H1 (cell line): ENCODE results near the gene CRACDL. TPM values are rescaled to one million over a fixed set of nuclear protein-coding genes. Genes with fewer than 3 reads are reported as not detected.

Source experiments
- CTCF ChIA-PET: fragments of 300-600 bp; sonication (Branson Sonifier 250); formaldehyde crosslinking; loops from one replicate; lab custom pipeline; 2021; ENCODE audit not compliant: partially characterized antibody; lab: Charles Lee
- POLR2A ChIA-PET: fragments of 300-600 bp; sonication (Branson Sonifier 250); formaldehyde crosslinking; loops from one replicate; lab custom pipeline; 2021; ENCODE audit warnings: inconsistent platforms; ENCODE audit not compliant: partially characterized antibody; lab: Charles Lee
- DNase-seq, 2 experiments: peaks; one replicate each; pipeline versions ENCODE4 v3.0.0 to v3.0.0-alpha.2; 2010 to 2022; ENCODE audit warnings: low spot score in 2 of 2, low read depth in 1 of 2, mixed read lengths in 1 of 2
- FAIRE-seq: peaks from 2 replicates; lab custom pipeline; 2011; peaks lifted over from hg19 to GRCh38; lab: Jason Lieb, UNC
- H2AFZ ChIP-seq: 2 replicates; pipeline ENCODE4 v1.8.1; 2012; ENCODE audit warnings: low read length, inconsistent platforms
- H2AK5ac ChIP-seq: 2 replicates; pipeline ENCODE4 v1.6.1; 2013; ENCODE audit warnings: low read depth, low read length
- H2BK120ac ChIP-seq: replicated peaks from 2 replicates; pipeline ENCODE3; 2013; ENCODE audit warnings: low read depth, low read length, inconsistent platforms
- H2BK12ac ChIP-seq: 2 replicates; pipeline ENCODE4 v1.6.1; 2013; ENCODE audit warnings: low read depth, low read length
- H2BK15ac ChIP-seq: 2 replicates; pipeline ENCODE4 v1.6.1; 2013; ENCODE audit warnings: low read length
- H2BK20ac ChIP-seq: 2 replicates; pipeline ENCODE4 v1.6.1; 2013; ENCODE audit warnings: low read length
- H2BK5ac ChIP-seq: 2 replicates; pipeline ENCODE4 v1.6.1; 2013; ENCODE audit warnings: low read depth, low read length
- H3K14ac ChIP-seq: 2 replicates; pipeline ENCODE4 v1.6.1; 2013; ENCODE audit warnings: inconsistent platforms; ENCODE audit not compliant: insufficient read length
- H3K18ac ChIP-seq: 2 replicates; pipeline ENCODE4 v1.6.1; 2013; ENCODE audit warnings: low read length; ENCODE audit errors: extremely low read depth
- H3K23ac ChIP-seq: 2 replicates; pipeline ENCODE4 v1.6.1; 2013; ENCODE audit warnings: inconsistent platforms; ENCODE audit not compliant: insufficient read length
- H3K23me2 ChIP-seq: 2 replicates; pipeline ENCODE4 v1.6.1; 2013; ENCODE audit warnings: low read depth, low read length
- H3K27ac ChIP-seq: 2 replicates; pipeline ENCODE4 v1.6.1; 2011; ENCODE audit warnings: low read depth, low read length, inconsistent platforms
- H3K27me3 ChIP-seq, 4 experiments: replicated peaks in 1 of 4; 1 replicate in 1 of 4; 2 replicates in 3 of 4; pipeline versions ENCODE4 v1.6.1 to v1.8.1; 2011 to 2013; ENCODE audit warnings: low read length in 3 of 4, mild to moderate bottlenecking in 3 of 4, inconsistent platforms in 2 of 4, mixed read lengths in 2 of 4, moderate library complexity in 1 of 4; ENCODE audit not compliant: control insufficient read depth in 3 of 4, insufficient read depth in 3 of 4; ENCODE audit errors: extremely low read depth in 1 of 4
- H3K36me3 ChIP-seq, 4 experiments: 2 replicates each; pipeline versions ENCODE4 v1.6.1 to v1.8.1; 2011 to 2013; ENCODE audit warnings: mild to moderate bottlenecking in 4 of 4, low read length in 3 of 4, moderate library complexity in 2 of 4, control low read depth in 1 of 4, inconsistent platforms in 1 of 4; ENCODE audit not compliant: insufficient read depth in 4 of 4, control insufficient read depth in 2 of 4
- H3K4ac ChIP-seq: replicated peaks from 2 replicates; pipeline ENCODE3; 2013; ENCODE audit warnings: low read length, low read depth, mixed read lengths, inconsistent platforms; ENCODE audit not compliant: insufficient read length
- H3K4me1 ChIP-seq, 4 experiments: replicated peaks in 1 of 4; 1 replicate in 1 of 4; 2 replicates in 3 of 4; pipeline versions ENCODE4 v1.6.1 to v1.8.1; 2011 to 2013; ENCODE audit warnings: low read length in 3 of 4, inconsistent platforms in 2 of 4, mixed read lengths in 1 of 4; ENCODE audit not compliant: insufficient read depth in 4 of 4, control insufficient read depth in 3 of 4
- H3K4me2 ChIP-seq, 2 experiments: 2 replicates each; pipeline versions ENCODE4 v1.6.1 to v1.8.1; 2011 to 2013; ENCODE audit warnings: low read depth in 2 of 2, low read length in 2 of 2, control low read depth in 1 of 2, inconsistent platforms in 1 of 2, mild to moderate bottlenecking in 1 of 2; ENCODE audit not compliant: insufficient read depth in 1 of 2
- H3K4me3 ChIP-seq, 4 experiments: fragments of 200-600, 300-600 bp in 1 of 4; sonication (generic), shearing (Covaris generic), sonication (Bioruptor Twin) in 1 of 4; 2 replicates each; pipeline versions ENCODE4 v1.5.1 to v1.8.1; 2011 to 2016; ENCODE audit warnings: low read length in 4 of 4, low read depth in 3 of 4, control low read depth in 2 of 4, inconsistent platforms in 2 of 4, mild to moderate bottlenecking in 2 of 4, mixed read lengths in 1 of 4, moderate library complexity in 1 of 4; ENCODE audit not compliant: insufficient read depth in 2 of 4; ENCODE audit errors: extremely low read depth in 1 of 4
- H3K56ac ChIP-seq: replicated peaks from 2 replicates; pipeline ENCODE3; 2013; ENCODE audit warnings: low read depth, mild to moderate bottlenecking, mixed read lengths, low read length, inconsistent platforms; ENCODE audit not compliant: insufficient read length
- H3K79me1 ChIP-seq: 2 replicates; pipeline ENCODE4 v1.6.1; 2013; ENCODE audit warnings: low read depth, low read length, control low read depth
- H3K79me2 ChIP-seq, 2 experiments: 2 replicates each; pipeline versions ENCODE4 v1.6.1 to v1.8.1; 2012 to 2013; ENCODE audit warnings: low read length in 2 of 2, mild to moderate bottlenecking in 2 of 2, inconsistent platforms in 1 of 2; ENCODE audit not compliant: insufficient read depth in 2 of 2, control insufficient read depth in 1 of 2
- H3K9ac ChIP-seq, 4 experiments: replicated peaks in 1 of 4; 1 replicate in 1 of 4; 2 replicates in 3 of 4; pipeline versions ENCODE4 v1.6.1 to v1.8.1; 2011 to 2013; ENCODE audit warnings: low read depth in 3 of 4, low read length in 3 of 4, control low read depth in 2 of 4, mild to moderate bottlenecking in 2 of 4, moderate library complexity in 2 of 4, inconsistent platforms in 1 of 4; ENCODE audit errors: extremely low read depth in 1 of 4
- H3K9me3 ChIP-seq, 2 experiments: 2 replicates each; pipeline versions ENCODE4 v1.6.1 to v1.8.1; 2012 to 2013; ENCODE audit warnings: mild to moderate bottlenecking in 2 of 2, moderate library complexity in 2 of 2, control low read depth in 1 of 2, inconsistent platforms in 1 of 2, low read depth in 1 of 2, low read length in 1 of 2, mixed read lengths in 1 of 2; ENCODE audit not compliant: insufficient read depth in 2 of 2
- H4K20me1 ChIP-seq, 2 experiments: replicated peaks in 1 of 2; 2 replicates each; pipeline versions ENCODE3 to v1.8.1; 2011 to 2013; ENCODE audit warnings: inconsistent platforms in 2 of 2, low read length in 2 of 2, mild to moderate bottlenecking in 1 of 2; ENCODE audit not compliant: insufficient read depth in 2 of 2, control insufficient read depth in 1 of 2
- H4K5ac ChIP-seq: 2 replicates; pipeline ENCODE4 v1.6.1; 2013; ENCODE audit warnings: low read length, low read depth, mixed read lengths, inconsistent platforms; ENCODE audit not compliant: insufficient read length
- H4K8ac ChIP-seq: 2 replicates; pipeline ENCODE4 v1.8.0; 2013; ENCODE audit warnings: mild to moderate bottlenecking, moderate library complexity, low read length, inconsistent platforms; ENCODE audit not compliant: insufficient read depth; ENCODE audit errors: extremely low read depth
- H4K91ac ChIP-seq: replicated peaks from 2 replicates; pipeline ENCODE3; 2013; ENCODE audit warnings: low read length, mixed read lengths, inconsistent platforms; ENCODE audit not compliant: insufficient read length
- KDM1A ChIP-seq: fragments of 200-600, 300-600 bp; sonication (generic); IDR thresholded peaks from 2 replicates; pipeline ENCODE4 v1.7.1; 2016; ENCODE audit warnings: mild to moderate bottlenecking, low read length, borderline replicate concordance
- WGBS, 2 experiments: shearing (Covaris generic) in 1 of 2; methylation state at CpG; one replicate each; pipeline versions ENCODE4 v1.1.6 to v1.1.7; 2013 to 2015; ENCODE audit warnings: low lambda C conversion rate in 2 of 2, mixed read lengths in 2 of 2, inconsistent platforms in 1 of 2, low coverage in 1 of 2, missing lambda C conversion rate in 1 of 2; ENCODE audit not compliant: insufficient replicate concordance in 2 of 2, insufficient coverage in 1 of 2, insufficient read length in 1 of 2; ENCODE audit errors: extremely low coverage in 1 of 2, missing lambda C conversion rate in 1 of 2; 5-methylcytosine and 5-hydroxymethylcytosine counted together
- polyA plus RNA-seq, 7 experiments: library from polyadenylated mRNA; depleted of rRNA in 3 of 7; stranded (reverse) in 5 of 7; unstranded in 2 of 7; fragments of >200 nt in 5 of 7; fragments of 200-250 nt in 2 of 7; gene quantifications; 1 replicate in 5 of 7; 2 replicates in 1 of 7; 4 replicates in 1 of 7; pipeline versions ENCODE4 v1.2.1 to v1.2.3, GENCODE V29; 2011 to 2013; ENCODE audit warnings: missing spikeins in 2 of 7, mixed read lengths in 2 of 7
- total RNA-seq: library from RNA; stranded (reverse); fragmentation: NEBNext Ultra II Directional; extraction: Animal tissue kit (Norgen Biotek cat#: 25700); gene quantifications from 2 replicates; pipeline ENCODE4 v1.2.1, GENCODE V29; 2021

The CRACDL gene
- total and polyA plus RNA-seq, 2 of the 8 experiments (the other 6 are each of a cell fraction or from before 2014, with no cell fraction given), result 0.07 to 0.38 TPM

- no peak overlapping the region for H2BK15ac ChIP-seq
- no peaks in the 10 kb centered on the region for H3K27me3 ChIP-seq
- H4K5ac ChIP-seq, result no peak overlapping the region
- H3K9ac ChIP-seq, result no peak overlapping the region
- no peaks in the 10 kb centered on the region for H3K79me2 ChIP-seq
- peaks cover 0 to 4% (median 2%) of the 10 kb centered on the region in 4 experiments; a peak in 5 of 7 replicates for H3K4me1 ChIP-seq
- H2AFZ ChIP-seq, result no peak overlapping the region
- H4K20me1 ChIP-seq, result no peaks in the 10 kb centered on the region
- no peaks in the 10 kb centered on the region for H3K36me3 ChIP-seq
- H4K8ac ChIP-seq, result no peak overlapping the region
- no peak overlapping the region for H2AK5ac ChIP-seq
- no peak for TF ChIP-seq KDM1A
- no peak overlapping the region for H3K27ac ChIP-seq
- H2BK20ac ChIP-seq, result no peak overlapping the region
- H3K23ac ChIP-seq, result no peak overlapping the region
- no peak overlapping the region for H4K91ac ChIP-seq
- ChIA-PET POLR2A (no interaction called here), CTCF (interaction anchor here (1.2 kb wide), 1 partner anchor 47 kb away, joined by 3 read pairs; no protein-coding TSS in a partner anchor)
- no peak overlapping the region for H3K4me3 ChIP-seq
- no peak for FAIRE-seq
- no peaks in the 10 kb centered on the region for H3K9me3 ChIP-seq
- DNase-seq, result peak in 1 of 2 experiments; percentile 11
- no peak overlapping the region for H3K14ac ChIP-seq
- no peaks in the 10 kb centered on the region for H3K79me1 ChIP-seq
- H3K56ac ChIP-seq, result no peak overlapping the region
- no peak overlapping the region for H2BK5ac ChIP-seq
- H3K18ac ChIP-seq, result no peak overlapping the region
- no peak overlapping the region for H2BK120ac ChIP-seq
- H3K4ac ChIP-seq, result no peak overlapping the region
- H3K23me2 ChIP-seq, result no peaks in the 10 kb centered on the region
- H3K4me2 ChIP-seq, result no peak overlapping the region
- WGBS, 2 experiments, result 93% methylated on average over 11 of the region's 11 CpGs; no CpG with 5 or more reads in 1 of the 2 experiments
- no peak overlapping the region for H2BK12ac ChIP-seq
These were observed 61.8 kb downstream of the CRACDL start for GRCh38 chr2:98874186-98874689.
